ENCODE data around the gene GHITM. TPM values are rescaled to one million over a fixed set of nuclear protein-coding genes. Genes with fewer than 3 reads are reported as not detected.
"Not testable (repeated sequence)": the region's sequence is repeated elsewhere in the genome, so short reads cannot be mapped to it uniquely, and the experiment has no call there.

GHITM gene
- polyA plus RNA-seq, 3 donors, result 161 to 165 (median 164) TPM

- DNase-seq, result no peak
These were observed 33.4 kb downstream of the GHITM start for GRCh38 chr10:84172467-84173356.

GRCh38 chr10:84173501-84173929, 34.2 kb downstream of the GHITM start, which contains the start of gene GPR15LG:
Gene GPR15LG (plus strand): TSS chr10:84173801. CDS start chr10:84173852, 51 bp downstream.
- no peak for DNase-seq

- no peak for DNase-seq
These were observed 36.1 kb downstream of the GHITM start for GRCh38 chr10:84175436-84175835.

- no peak for DNase-seq
These were observed 37.0 kb downstream of the GHITM start for GRCh38 chr10:84176351-84176750.

GRCh38 chr10:84176836-84177474, 37.6 kb downstream of the GHITM start:
- DNase-seq, result no peak

- DNase-seq, result no peak
These were observed 38.3 kb downstream of the GHITM start for GRCh38 chr10:84177541-84178141.

GRCh38 chr10:84178160-84178609, 38.9 kb downstream of the GHITM start:
- no peak for DNase-seq

GRCh38 chr10:84179059-84179710, 39.9 kb downstream of the GHITM start:
- peak; percentile 26 for DNase-seq

- not testable (repeated sequence) for DNase-seq
These were observed 41.1 kb downstream of the GHITM start for GRCh38 chr10:84180386-84180785.

GRCh38 chr10:84181631-84182030, 42.3 kb downstream of the GHITM start:
- no peak for DNase-seq

GRCh38 chr10:84184517-84184916, 45.2 kb downstream of the GHITM start:
- DNase-seq, result no peak

- no peak for DNase-seq
These were observed 46.3 kb downstream of the GHITM start for GRCh38 chr10:84185526-84186175.

- DNase-seq, result no peak
These were observed 49.5 kb downstream of the GHITM start for GRCh38 chr10:84188815-84189214.

- DNase-seq, result no peak
These were observed 51.3 kb downstream of the GHITM start for GRCh38 chr10:84190621-84191020.

- DNase-seq, result no peak
These were observed 51.8 kb downstream of the GHITM start for GRCh38 chr10:84191106-84191505.

GRCh38 chr10:84193327-84193726, 54.0 kb downstream of the GHITM start:
- no peak for DNase-seq

- DNase-seq, result no peak
These were observed 54.6 kb downstream of the GHITM start for GRCh38 chr10:84193846-84194423.

- DNase-seq, result no peak
These were observed 55.2 kb downstream of the GHITM start, which contains the start of gene CDHR1 for GRCh38 chr10:84194424-84195043. Gene CDHR1 (plus strand): TSS chr10:84194537. CDS start chr10:84194761, 224 bp downstream.

GRCh38 chr10:84195044-84195830, 55.9 kb downstream of the GHITM start:
- DNase-seq, result no peak

- DNase-seq, result no peak
These were observed 56.8 kb downstream of the GHITM start for GRCh38 chr10:84196083-84196482.
